AG10803 (cell line): Measurements from ENCODE around the gene PLCG1.
A peak's percentile ranks its signal among the peaks of the same experiment; 100 is the strongest.

Experiments
- DNase-seq: peaks from one replicate; pipeline ENCODE4 v3.0.0; 2010; ENCODE audit warnings: low read depth
- H3K4me3 ChIP-seq: 2 replicates; pipeline ENCODE4 v1.5.1; 2011; ENCODE audit warnings: mild to moderate bottlenecking, low read length, control low read depth
- CTCF ChIP-seq: conservative IDR thresholded peaks from 2 replicates; pipeline ENCODE4 v1.5.1; 2011; ENCODE audit warnings: mild to moderate bottlenecking, low read length, control low read depth, inconsistent platforms

The PLCG1 gene

GRCh38 chr20:41214666-41215065 lies 77.3 kb downstream of the PLCG1 start:
- DNase-seq, result no peak
- TF ChIP-seq CTCF, result no peak

GRCh38 chr20:41217422-41217821 lies 80.1 kb downstream of the PLCG1 start:
- no peak overlapping the region for H3K4me3 ChIP-seq
- no peak for TF ChIP-seq CTCF
- DNase-seq, result no peak

More at GRCh38 chr20:41214666-41215065, 77.3 kb downstream of the PLCG1 start:
- H3K4me3 ChIP-seq, result no peak overlapping the region

- no peak overlapping the region for H3K4me3 ChIP-seq
- TF ChIP-seq CTCF, result no peak
- peak; percentile 87 for DNase-seq
These were observed 81.1 kb downstream of the PLCG1 start for GRCh38 chr20:41218466-41218865.

GRCh38 chr20:41219824-41220223 lies 82.5 kb downstream of the PLCG1 start:
- H3K4me3 ChIP-seq, result no peak overlapping the region
- no peak for TF ChIP-seq CTCF
- no peak for DNase-seq

- no peak for DNase-seq
- TF ChIP-seq CTCF, result no peak
- no peak overlapping the region for H3K4me3 ChIP-seq
These were observed 84.4 kb downstream of the PLCG1 start for GRCh38 chr20:41221614-41222218.

GRCh38 chr20:41222296-41222695 lies 85.0 kb downstream of the PLCG1 start:
- no peak for DNase-seq
- no peak for TF ChIP-seq CTCF
- no peak overlapping the region for H3K4me3 ChIP-seq

GRCh38 chr20:41222703-41223102 lies 85.4 kb downstream of the PLCG1 start:
- no peak for TF ChIP-seq CTCF
- no peak overlapping the region for H3K4me3 ChIP-seq
- DNase-seq, result peak; percentile 54
